ENCODE data around the gene NRG2.

GRCh38 chr5:140058212-140058932, 15.3 kb upstream of the NRG2 start:
- no peak for TF ChIP-seq CTCF (conservative IDR thresholded peaks at IDR 0.05; ENCODE audit: low read depth, low read length)
- no peak for TF ChIP-seq EZH2phosphoT487 (IDR thresholded peaks at IDR 0.05; ENCODE audit: borderline replicate concordance, low read length)

All from PC-3 (cell line).